NCI-H226 (cell line): Measurements from ENCODE around the gene ITGAD.
"Not testable (repeated sequence)": the region's sequence is repeated elsewhere in the genome, so short reads cannot be mapped to it uniquely, and the experiment has no call there.

Experiments
- DNase-seq: peaks from one replicate; pipeline ENCODE4 v3.0.0-alpha.2; 2015

The ITGAD gene

DNA sequence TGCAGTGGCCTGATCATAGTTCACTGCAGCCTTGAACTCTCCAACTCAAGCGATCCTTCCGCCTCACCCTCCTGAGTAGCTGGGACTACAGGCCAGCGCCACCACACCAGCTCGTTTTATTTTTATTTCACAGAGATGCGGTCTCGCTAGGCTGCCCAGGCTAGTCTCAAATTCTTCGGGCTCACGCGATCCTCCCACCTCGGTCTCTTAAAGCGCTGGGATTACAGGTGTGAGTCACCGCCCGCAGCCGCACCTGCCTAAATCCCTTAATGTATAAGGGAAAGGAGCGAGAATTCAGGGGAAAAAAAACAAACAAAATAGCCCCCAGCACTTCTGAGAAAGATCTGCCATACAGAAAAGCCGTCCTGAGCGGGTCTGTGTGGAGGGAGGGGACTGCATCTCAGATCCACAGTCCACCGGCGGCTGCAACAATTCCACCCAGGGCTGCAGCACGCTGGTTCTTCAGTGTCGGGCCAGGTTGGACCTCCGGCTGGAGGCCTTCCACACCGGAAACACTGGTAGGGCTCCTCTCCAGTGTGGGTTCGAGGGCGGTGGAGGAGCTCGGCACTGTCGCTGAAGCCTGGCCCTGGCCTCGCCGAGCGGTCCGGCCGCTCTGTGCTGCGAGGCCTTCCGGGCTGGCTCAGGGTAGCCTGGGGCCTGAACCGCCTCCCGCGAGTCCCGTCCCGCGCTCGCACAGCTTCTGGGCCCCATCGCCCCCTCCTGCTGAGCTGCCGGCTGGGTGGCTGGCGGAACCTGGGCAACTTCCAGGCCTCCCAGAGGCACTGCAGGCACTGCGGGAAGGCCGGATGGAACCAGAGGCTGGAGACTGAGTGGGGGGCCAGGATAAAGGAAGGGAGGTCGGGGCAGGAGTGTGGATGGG, 42.4 kb downstream of the ITGAD start:
- DNase-seq: no peak

DNA sequence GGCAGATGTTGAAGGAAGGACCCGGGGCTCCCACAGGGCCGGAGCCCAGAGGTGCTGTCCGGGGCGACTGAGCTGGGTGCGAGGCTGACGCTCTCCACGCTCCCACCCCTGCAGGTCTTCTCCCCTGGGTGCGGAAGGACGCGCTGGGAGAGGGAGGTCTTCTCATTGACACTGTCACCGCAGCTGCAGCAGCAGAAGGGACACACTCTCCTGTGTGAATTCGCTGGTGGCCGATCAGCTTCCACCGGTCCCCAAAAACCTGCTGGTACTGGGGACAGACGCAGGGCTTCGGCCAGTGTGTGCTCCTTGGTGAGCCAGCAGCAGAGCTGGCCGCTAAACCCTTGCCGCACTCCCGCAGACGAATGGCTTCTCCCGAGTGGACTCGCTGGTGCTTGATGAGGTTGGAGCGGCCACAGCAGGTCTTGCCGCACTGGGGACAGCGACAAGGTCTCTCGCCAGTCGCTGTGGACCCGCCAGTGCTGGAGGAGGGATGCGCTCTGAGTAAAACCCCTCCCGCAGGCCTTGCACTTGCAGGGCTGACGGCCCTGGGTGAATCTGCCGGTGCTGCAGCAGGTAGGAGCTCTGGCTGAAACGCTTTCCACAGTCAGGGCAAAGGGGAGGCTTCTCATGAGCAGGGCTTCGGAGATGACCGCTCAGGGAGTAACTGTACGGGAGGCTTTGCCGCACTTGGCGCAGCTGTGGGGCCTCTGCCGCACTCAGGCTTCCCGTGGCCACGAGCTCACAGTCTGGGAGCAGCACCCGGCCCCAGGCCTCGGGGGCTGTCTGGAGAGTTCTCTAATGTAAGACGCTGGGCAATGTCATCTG, 43.3 kb downstream of the ITGAD start:
- DNase-seq: no peak

DNA sequence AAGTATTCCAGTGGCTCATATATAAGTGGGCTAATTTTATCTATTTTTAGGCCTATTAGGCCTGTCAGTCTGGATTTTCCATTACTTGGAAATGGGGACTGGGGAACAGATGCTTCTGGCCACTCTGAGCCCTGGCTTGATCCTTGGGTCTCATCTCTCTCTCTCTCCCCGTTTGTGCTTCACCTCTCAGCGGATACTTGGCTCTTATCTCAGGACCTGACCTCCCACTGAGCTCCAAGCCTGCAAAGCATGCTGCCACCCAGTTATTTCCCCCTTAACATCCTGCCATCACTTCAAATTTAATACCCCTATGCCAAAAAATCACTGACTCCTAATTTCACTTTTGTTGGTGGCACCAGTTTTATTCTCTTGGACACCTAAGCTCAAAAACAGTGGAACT, 45.3 kb downstream of the ITGAD start:
- DNase-seq: no peak

DNA sequence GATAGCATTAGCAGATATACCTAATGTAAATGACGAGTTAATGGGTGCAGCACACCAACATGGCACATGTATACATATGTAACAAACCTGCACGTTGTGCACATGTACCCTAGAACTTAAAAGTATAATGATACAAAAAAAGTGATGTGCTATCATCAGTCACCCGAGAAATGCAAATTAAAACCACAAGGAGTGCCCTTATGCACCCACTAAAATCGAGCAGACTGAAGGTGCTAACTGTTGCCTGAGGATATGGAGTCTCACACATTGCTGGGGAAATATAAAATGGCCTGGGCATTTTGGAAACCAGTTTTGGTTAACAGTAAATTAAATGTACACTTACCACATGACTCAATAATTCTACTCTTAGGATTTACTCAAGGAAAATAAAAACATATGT, 45.9 kb downstream of the ITGAD start:
- DNase-seq: not testable (repeated sequence)

GRCh38 chr16:31439519-31439918, 46.4 kb downstream of the ITGAD start:
- no peak for DNase-seq

DNA sequence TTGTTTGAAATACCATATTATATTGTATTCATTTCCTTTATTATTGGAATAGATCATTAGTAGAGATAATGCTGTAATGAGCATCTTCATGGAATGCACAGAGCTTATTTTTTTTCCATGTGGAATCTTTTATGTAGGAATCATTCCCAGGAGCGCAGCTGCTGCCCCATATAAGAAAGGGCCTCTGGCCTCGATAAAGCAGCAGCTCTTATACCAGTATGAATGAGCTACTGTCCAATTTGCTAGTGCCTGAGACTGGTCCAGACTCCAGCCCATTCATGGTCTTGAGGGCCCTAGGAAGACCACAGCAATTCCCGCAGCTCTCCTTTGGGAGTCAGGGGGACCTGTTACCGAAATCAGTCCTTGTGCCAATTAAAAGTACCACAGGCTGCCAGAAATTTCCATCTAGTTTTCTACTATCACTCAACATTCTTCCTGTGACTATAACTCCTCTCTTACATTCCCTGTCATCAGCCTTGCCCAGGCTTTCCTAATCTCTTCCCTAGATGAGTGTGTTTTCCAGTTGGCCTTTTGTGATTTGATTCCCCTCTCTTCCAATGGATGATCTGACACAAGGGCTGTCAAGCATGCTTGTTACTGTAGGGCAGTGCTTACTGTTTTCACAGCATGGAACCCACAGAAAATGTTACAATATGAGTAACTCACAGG, 47.5 kb downstream of the ITGAD start:
- no peak for DNase-seq

DNA sequence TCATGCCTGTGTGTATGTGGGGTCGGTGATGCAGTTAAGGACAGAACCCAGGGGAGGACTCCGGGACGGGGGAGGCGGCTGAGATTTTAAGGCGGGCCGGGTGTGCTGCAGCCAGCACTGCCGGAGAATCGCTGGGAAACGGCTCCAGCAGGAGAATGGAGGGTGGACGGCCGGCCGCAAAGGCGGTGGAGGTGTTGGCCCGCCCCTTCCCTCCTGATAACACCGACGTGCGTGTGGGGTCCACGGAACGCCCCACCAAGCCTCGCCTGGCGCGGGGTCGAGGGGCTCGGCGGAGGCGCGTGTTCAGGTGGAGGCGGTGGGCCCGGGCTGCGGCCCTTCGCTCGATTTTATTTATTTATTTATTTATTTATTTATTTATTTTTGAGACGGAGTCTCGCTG, 48.8 kb downstream of the ITGAD start:
- DNase-seq: no peak

DNA sequence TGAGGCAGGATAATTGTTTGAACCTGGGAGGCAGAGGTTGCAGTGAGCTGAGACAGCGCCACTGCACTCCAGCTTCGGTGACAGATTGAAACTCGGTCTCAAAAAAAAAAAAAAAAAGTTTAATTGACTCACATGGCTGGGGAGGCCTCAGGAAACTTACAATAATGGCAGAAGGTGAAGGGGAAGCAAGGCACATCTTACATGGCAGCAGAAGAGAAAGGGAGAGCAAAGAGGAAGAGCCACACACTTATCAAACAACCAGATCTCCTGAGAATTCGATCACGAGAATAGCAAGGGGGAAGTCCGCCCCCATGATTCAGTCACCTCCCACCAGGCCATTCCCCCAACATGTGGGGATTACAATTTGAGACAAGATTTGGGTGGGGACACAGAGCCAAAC, 52.8 kb downstream of the ITGAD start:
- not testable (repeated sequence) for DNase-seq

DNA sequence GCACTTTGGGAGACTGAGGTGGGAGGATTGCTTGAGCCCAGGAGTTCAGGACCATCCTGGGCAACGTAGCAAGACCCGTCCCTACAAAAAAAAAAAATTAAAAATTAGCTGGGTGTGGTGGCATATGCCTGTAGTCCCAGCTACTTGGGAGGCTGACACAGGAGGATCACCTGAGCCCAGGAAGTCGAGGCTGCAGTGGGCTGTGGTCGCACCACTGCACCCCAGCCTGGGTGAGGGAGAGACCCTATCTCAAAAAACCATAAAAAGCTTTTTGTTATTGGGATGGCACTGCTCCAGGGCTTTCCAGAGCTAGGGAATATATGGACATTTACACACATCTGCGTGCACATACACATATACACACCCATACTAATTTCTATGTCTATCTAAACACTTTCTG, 58.1 kb downstream of the ITGAD start:
- DNase-seq: no peak

DNA sequence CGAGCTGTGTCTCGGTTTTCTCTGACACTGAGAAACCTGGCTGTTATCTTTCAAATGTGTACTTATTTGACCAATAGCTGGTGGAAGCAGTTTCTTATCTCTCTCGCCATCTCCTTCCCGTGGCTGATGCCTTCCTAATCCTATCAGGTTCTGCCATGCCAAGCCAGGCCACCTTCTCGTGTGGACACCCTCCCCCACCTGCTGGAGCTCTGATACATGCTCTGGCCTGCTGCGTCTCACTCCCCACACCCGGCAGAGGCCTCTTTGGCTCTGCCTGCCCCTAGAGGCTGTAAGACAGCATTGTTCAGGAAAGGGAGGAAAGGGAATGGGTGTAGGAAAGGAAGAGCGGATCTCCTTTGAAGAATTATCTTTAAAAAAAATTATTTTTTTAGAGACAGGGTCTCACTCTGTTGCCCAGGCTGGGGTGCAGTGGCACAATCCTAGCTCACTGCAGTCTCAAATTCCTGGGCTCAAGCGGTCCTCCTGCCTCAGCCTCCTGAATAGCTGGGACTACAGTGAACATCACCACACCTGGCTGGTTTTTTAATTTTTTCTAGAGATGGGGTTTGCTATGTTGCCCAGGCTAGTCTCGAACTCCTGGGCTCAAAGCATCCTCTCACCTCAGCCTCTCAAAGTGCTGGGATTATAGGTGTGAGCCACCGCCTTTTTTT, 58.7 kb downstream of the ITGAD start:
- peak; percentile 82 for DNase-seq

DNA sequence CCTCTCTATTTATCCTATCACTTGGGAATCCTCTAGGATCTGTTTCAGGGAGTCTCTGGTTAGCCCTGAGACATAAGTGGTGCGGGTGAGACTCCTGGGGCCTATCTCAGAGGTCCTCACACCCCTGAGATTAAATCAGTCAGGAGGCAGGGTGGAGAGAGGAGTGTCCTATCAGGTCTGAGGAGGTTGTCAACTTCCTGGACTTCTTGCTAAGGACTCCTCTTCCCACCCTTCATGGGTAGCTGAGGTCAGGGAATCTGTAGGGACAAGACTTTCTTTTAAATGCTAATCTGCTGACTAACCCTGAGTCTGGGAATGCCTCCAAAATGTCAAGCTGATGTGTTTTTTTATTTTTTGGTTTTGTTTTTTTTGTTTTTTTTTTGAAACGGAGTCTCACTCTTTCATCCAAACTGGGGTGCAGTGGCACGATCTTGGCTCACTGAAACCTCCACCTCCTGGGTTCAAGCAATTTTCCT, 59.5 kb downstream of the ITGAD start:
- DNase-seq: peak; percentile 88

DNA sequence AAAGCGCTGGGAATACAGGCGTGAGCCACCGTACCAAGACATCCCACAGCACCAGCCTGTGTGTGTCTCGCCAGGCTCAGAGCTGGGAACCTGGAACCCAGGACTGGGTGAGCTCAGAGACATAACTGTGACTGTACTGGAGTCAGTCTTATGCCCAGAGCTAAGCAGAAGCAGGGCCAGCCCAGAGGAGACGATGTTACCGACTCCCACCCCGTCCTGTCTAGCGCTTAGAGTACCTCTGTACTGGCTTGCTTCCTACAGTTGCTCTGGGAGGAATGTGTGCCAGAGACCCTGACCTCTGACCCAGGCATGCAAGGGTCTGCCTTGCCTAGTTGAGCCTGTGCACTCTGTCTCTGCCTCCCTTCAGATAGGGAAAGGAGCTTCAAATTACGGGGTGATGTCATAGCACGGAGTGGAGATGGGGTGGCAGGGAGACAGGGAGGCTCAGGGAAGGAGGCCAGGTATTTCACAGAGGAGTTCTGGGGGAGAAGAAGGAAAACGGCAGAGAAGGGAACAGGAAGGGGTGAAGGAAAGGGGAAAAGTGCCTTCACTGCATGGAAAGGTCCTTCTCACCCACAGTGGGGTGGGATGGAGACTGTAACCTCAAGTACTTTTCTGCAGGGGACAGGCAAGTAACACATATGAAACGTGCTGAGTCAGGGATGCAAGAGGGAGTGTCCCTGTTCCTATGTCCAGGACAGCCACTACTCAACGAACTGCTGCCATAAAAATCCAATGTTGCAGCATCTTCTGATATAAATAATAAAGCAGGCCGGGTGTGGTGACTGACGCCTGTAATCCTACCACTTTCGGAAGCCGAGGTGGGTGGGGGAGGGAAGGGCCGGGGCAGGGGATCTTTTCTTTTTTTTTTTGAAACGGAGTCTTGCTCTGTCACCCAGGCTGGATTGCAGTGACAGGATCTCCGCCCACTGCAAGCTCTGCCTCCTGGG, 60.4 kb downstream of the ITGAD start:
- peak; percentile 70 for DNase-seq

DNA sequence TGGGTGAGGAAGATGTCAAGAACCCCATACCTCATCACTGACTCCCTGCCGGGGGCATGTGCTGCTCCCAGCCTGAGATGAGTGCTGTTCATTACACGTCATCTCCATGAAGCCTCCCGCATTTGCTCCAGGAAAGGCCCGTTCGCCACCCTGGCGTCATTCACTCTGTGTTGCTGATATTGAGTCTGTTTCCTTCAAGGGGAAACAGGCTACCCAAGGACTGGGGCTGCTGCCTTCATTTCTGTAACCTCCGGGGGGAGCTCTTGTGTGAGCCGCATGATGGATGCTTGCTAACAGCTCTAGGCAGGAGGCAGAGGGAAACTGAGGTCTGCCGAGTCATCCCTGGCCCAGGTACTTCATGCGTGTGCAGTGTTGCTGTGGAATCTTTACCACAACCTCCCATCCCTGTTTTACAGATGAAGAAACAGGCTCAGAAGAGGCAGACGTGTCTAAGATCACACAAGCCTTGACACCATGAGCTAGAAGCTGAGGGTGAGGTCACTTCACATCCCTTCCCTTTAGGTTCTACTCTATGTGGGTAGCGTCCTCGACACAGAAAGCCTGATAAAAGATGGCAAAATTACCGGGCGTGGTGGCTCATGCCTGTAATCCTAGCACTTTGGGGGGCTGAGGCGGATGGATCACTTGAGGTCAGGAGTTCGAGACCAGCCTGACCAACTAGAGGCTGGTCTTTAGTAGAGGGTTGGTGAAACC, 62.6 kb downstream of the ITGAD start:
- DNase-seq: no peak

DNA sequence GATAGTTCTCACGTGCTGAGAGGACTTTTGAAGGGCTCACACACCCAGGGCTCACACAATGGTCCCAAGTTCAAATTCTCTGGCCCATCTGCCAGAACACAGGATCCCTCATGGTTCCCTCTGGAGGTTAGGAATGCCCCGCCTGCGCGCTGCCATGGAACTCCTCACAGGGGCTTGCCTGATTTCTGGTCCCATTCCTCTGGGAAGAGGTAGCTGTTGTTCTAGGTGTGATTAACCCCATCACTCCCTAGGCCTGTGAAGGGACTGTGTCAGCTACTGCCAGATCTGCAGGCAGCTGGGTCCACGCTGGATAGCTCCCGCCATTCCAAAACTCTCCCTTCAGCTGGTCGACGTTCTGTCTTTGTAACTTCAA, 63.8 kb downstream of the ITGAD start:
- no peak for DNase-seq

GRCh38 chr16:31458073-31458843, 65.1 kb downstream of the ITGAD start:
- DNase-seq: peak; percentile 15

DNA sequence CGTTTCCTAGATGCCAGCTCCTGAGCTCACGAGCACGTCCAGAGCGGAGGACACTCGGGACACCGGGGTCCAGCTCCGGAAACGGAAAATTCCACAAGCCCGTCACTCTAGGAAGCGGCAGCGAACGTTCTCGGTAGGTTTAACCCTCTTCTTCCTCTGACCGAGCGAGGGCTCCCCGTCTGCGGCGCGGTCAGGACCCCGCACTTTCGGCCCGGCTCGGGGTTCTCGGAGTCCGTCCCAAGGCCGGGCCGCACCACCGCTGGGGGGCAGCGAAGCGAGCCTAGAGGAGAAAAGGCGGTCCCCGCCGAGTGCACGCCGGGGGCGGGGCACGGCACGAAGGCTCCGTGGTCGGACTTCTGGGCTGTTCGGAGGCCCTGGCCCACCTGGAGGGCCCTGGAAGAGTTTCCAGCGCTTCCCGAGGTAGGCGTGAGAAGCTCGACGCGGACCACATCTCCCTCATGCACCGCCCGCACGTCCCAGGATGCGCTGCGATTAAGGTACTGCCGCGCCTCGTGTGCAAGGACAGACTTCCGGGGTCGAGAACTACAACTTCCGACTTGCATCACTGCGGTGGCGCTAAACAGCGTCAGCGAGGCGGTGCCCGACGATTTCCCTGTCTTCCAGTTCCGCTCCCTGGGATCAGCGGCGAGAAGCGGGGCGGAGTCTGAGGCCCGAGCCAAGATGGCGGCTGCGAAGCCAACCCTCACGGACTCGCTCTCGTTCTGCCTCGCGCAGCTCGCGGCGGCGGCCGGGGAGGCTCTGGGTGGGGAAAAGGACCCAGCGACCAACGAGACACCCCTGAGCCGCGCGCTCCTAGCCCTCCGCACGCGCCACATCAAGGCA, 65.9 kb downstream of the ITGAD start, which contains the start of gene ARMC5:
ARMC5 (plus strand) TSS at position 658 of the 843 bp plus-strand sequence; CDS start at position 682, 24 bp downstream.
- DNase-seq: peak; percentile 98

GRCh38 chr16:31459687-31460581, 66.8 kb downstream of the ITGAD start:
- DNase-seq: peak; percentile 97

GRCh38 chr16:31460582-31461002, 67.5 kb downstream of the ITGAD start:
- no peak for DNase-seq
